Subcutaneous adipose tissue (tissue), 4 donors: ENCODE measurements around the gene WNT1. TPM values are rescaled to one million over a fixed set of nuclear protein-coding genes. Genes with fewer than 3 reads are reported as not detected.

Source experiments
- total RNA-seq, 4 donors: library from RNA; depleted of rRNA; stranded (reverse); fragments of >200 nt; gene quantifications; one replicate each; pipeline ENCODE4 v1.1.0, GENCODE V29; 2016
- TF ChIP-seq, protein P1 (sequence below): fragments of 450-650 bp; IDR thresholded peaks from one replicate; pipeline ENCODE4 v1.5.1; 2016; ENCODE audit warnings: low read depth, mild to moderate bottlenecking, control low read depth, antibody characterized with exemption, moderate library complexity

Gene WNT1
- total RNA-seq, 4 donors from 2014 or later, result not detected

DNA sequence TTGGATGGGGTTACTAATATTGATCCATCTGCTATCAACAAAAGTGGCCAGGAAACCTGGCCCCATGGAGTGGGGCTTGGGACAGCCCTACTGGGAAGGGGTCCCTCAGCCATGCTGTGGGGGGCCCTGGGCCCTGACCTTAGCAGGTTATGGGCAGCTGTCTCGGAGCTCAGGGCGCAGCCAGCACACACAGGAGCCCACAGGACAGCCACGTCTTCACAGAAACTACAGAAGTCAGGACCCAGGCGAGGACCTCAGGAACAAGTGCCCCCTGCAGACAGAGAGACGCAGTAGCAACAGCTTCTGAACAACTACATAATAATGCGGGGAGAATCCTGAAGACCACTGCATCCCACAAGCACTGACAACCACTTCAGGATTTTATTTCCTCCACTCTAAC lies 41.0 kb upstream of the WNT1 start:
- TF ChIP-seq, protein P1, sequence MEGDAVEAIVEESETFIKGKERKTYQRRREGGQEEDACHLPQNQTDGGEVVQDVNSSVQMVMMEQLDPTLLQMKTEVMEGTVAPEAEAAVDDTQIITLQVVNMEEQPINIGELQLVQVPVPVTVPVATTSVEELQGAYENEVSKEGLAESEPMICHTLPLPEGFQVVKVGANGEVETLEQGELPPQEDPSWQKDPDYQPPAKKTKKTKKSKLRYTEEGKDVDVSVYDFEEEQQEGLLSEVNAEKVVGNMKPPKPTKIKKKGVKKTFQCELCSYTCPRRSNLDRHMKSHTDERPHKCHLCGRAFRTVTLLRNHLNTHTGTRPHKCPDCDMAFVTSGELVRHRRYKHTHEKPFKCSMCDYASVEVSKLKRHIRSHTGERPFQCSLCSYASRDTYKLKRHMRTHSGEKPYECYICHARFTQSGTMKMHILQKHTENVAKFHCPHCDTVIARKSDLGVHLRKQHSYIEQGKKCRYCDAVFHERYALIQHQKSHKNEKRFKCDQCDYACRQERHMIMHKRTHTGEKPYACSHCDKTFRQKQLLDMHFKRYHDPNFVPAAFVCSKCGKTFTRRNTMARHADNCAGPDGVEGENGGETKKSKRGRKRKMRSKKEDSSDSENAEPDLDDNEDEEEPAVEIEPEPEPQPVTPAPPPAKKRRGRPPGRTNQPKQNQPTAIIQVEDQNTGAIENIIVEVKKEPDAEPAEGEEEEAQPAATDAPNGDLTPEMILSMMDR, result no peak

DNA sequence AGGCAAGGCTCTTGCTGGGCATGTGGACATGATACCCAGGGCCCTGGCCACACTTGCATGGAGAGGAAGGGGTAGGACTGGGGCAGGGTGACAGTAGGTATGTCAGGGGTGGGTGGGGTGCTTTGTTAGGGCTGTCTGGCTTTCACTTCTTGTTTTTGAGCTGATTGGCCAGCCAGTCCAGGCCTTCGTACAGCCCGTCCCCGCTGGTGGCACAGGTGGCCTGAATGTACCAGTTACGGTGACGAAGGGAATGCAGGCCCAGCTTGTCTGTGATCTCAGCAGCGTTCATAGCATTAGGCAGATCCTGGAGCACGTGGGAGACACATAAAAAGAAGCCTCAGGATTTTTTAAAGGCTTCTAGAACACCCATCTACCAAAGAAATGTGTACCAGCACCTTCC lies 39.3 kb upstream of the WNT1 start:
- TF ChIP-seq, protein P1, result no peak

DNA sequence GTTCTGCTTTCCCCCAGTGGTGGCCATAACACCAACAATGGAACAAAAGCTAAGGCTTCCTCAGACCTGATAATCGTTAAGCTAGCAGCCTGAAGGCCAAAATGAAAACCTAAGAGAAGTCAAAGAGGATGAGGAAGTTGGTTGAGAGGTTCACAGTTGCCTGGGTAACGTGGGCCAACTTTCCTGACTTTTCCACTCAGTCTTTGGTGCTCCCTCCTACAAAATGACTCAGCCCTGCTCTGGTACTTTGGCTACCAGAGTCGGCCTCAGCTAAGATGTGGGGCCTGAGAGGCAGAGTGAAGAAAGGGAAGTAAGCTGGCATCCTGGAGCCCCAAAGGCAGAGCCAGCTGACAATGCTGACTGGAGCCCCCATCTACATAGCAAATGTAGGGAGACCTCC lies 37.9 kb upstream of the WNT1 start:
- TF ChIP-seq, protein P1, result no peak

DNA sequence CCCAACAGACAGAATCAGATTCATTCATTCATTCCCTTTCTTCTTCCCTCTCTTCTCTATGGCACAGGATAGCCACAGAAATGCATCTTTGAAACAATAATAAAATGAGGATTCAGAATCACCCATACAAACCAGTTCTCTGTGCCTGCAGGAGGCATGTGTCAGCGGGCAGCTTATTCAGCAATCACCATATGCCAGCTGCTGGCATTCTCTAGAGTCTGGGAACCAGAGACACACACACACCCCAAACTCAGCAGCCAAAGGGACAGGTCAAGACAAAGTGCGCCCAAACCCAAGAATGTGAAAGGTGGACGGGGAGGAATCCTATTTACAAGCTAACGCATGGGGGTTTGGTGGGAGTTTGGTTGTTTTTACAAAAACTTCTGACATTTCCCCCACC lies 34.9 kb upstream of the WNT1 start:
- TF ChIP-seq, protein P1, result no peak

DNA sequence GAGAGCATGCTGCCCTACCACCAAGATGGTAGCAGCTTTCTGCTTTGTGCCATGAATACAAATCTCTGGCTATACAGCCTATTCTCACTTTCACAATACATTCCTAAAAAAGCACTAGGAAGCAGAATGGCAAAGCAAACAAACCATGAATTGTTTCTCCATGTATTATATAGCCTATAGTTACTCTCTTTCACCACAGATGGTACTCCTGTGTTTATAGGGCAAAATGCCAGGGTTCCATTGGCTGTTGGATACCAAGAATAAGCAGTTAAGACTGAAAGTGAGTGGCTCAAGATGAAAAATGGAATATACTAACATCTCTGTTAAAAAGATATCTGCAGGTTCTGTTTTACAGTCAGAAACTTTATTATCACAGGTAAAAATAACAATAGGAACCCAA lies 31.9 kb upstream of the WNT1 start:
- TF ChIP-seq, protein P1, result no peak

DNA sequence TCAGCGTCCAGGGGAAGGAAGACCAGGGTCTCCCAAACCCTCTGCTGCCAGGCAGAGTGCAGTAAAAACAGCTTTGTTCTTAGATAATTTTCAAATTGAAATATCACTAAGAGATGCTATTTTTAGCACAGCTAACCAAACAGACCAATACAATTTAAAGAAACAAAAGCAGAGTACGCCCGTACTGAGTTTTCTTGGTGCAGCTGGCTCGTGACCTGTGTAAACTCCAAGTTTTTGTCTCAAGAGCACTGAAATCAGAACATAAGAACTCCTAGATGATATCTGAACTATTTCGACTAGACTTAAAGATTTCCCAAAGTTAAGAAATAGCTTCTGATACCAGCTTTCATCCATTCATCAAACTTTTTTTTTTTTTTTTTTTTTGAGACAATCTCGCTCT lies 31.2 kb upstream of the WNT1 start:
- TF ChIP-seq, protein P1, result no peak

DNA sequence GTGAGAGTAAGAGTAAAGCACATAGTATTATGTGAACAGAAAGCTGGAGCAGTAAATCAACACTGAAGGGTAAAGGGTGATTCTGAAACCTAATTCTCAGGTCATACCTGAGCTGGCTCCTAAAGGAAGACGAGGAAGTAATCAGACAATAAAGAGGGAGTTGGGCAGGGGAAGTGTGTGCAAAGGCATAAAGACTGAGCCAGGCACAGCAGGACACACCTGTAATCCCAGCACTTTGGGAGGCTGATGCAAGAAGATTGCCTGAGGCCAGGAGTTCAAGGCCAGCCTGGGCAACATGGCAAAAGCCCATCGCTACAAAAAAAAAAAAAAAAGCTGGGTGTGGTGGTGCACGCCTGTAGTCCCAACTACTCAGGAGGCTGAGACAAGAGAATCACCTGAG lies 30.4 kb upstream of the WNT1 start:
- TF ChIP-seq, protein P1, result no peak
